GM04504 (cell line): Measurements from ENCODE around the gene GPR62.
"Not testable (repeated sequence)": the region's sequence is repeated elsewhere in the genome, so short reads cannot be mapped to it uniquely, and the experiment has no call there.

Experiments
- DNase-seq: peaks from one replicate; pipeline ENCODE4 v3.0.0-alpha.2; 2012; ENCODE audit warnings: low read depth

The GPR62 gene

GRCh38 chr3:51955175-51955892 is at the start of gene GPR62:
Gene GPR62 (plus strand): TSS chr3:51955381. CDS start chr3:51955653, 272 bp downstream.
- DNase-seq, result no peak

- no peak for DNase-seq
These were observed 47.2 kb upstream of the GPR62 start for GRCh38 chr3:51908026-51908425.

- no peak for DNase-seq
These were observed 38.8 kb upstream of the GPR62 start for GRCh38 chr3:51916418-51916817.

- no peak for DNase-seq
These were observed 34.1 kb upstream of the GPR62 start for GRCh38 chr3:51921081-51921578.

GRCh38 chr3:51927061-51927977 is 27.9 kb upstream of the GPR62 start:
- DNase-seq, result no peak

GRCh38 chr3:51928438-51928837 is 26.7 kb upstream of the GPR62 start:
- DNase-seq, result no peak

- DNase-seq, result not testable (repeated sequence)
These were observed 26.2 kb upstream of the GPR62 start for GRCh38 chr3:51928981-51929380.

- DNase-seq, result no peak
These were observed 25.7 kb upstream of the GPR62 start for GRCh38 chr3:51929420-51930003.

GRCh38 chr3:51930439-51930838 is 24.7 kb upstream of the GPR62 start:
- DNase-seq, result no peak

GRCh38 chr3:51931756-51932155 is 23.4 kb upstream of the GPR62 start:
- no peak for DNase-seq

- no peak for DNase-seq
These were observed 22.5 kb upstream of the GPR62 start for GRCh38 chr3:51932471-51933370.

GRCh38 chr3:51933471-51934138 is 21.6 kb upstream of the GPR62 start:
- DNase-seq, result no peak

- no peak for DNase-seq
These were observed 20.9 kb upstream of the GPR62 start for GRCh38 chr3:51934139-51934850.

- no peak for DNase-seq
These were observed 19.9 kb upstream of the GPR62 start for GRCh38 chr3:51934991-51935885.

- DNase-seq, result no peak
These were observed 19.1 kb upstream of the GPR62 start for GRCh38 chr3:51935886-51936755.

- DNase-seq, result no peak
These were observed 18.2 kb upstream of the GPR62 start for GRCh38 chr3:51937014-51937413.

GRCh38 chr3:51937611-51938450 is 17.4 kb upstream of the GPR62 start:
- DNase-seq, result no peak
